Lung (tissue), 12 donors: ENCODE results near the gene FOXJ2. TPM values are rescaled to one million over a fixed set of nuclear protein-coding genes. Genes with fewer than 3 reads are reported as not detected.

Experiments
- ATAC-seq: fragments of 200-7000 bp; cut with Tn5 transposase; one replicate; pipeline ENCODE4 v1.9.1; 2020; ENCODE audit warnings: moderate number of reproducible peaks; ENCODE audit not compliant: insufficient read depth, low FRiP score
- DNase-seq, 3 donors: peaks; one replicate each; pipeline ENCODE4 v3.0.0-alpha.2; 2013 to 2017
- H3K27ac ChIP-seq, 2 donors: one replicate each; pipeline ENCODE4 v1.5.1; 2013; ENCODE audit warnings: mild to moderate bottlenecking in 2 of 2, moderate library complexity in 2 of 2, control low read depth in 1 of 2, inconsistent platforms in 1 of 2, low read depth in 1 of 2, low read length in 1 of 2
- H3K27me3 ChIP-seq, 3 donors: one replicate each; pipeline ENCODE4 v1.5.1; 2013; ENCODE audit warnings: low read length in 2 of 3; ENCODE audit not compliant: control insufficient read depth in 3 of 3, insufficient read depth in 3 of 3
- H3K36me3 ChIP-seq, 4 donors: one replicate each; pipeline ENCODE4 v1.5.1; 2013; ENCODE audit warnings: low read length in 4 of 4, mild to moderate bottlenecking in 1 of 4, moderate library complexity in 1 of 4; ENCODE audit not compliant: control insufficient read depth in 4 of 4, insufficient read depth in 4 of 4
- H3K4me1 ChIP-seq, 5 donors: one replicate each; pipeline ENCODE4 v1.5.1; 2013; ENCODE audit warnings: low read length in 5 of 5, mild to moderate bottlenecking in 2 of 5, moderate library complexity in 1 of 5; ENCODE audit not compliant: control insufficient read depth in 5 of 5, insufficient read depth in 5 of 5
- H3K4me3 ChIP-seq: one replicate; pipeline ENCODE4 v1.5.1; 2013; ENCODE audit warnings: mild to moderate bottlenecking, control low read depth, moderate library complexity
- H3K9ac ChIP-seq, 2 donors: one replicate each; pipeline ENCODE4 v1.5.1; 2013; ENCODE audit warnings: low read length in 2 of 2, control low read depth in 1 of 2; ENCODE audit not compliant: insufficient read depth in 1 of 2
- H3K9me3 ChIP-seq, 4 donors: one replicate each; pipeline ENCODE4 v1.5.1; 2013; ENCODE audit warnings: low read length in 3 of 4, mild to moderate bottlenecking in 1 of 4, moderate library complexity in 1 of 4; ENCODE audit not compliant: control insufficient read depth in 4 of 4, insufficient read depth in 3 of 4
- WGBS, 2 donors: extraction: QIAGEN DNeasy Blood & Tissue Kit; methylation state at CpG; one replicate each; pipeline ENCODE4 v1.1.7; 2013; 5-methylcytosine and 5-hydroxymethylcytosine counted together
- polyA plus RNA-seq, 2 donors: library from polyadenylated mRNA; stranded (reverse); fragments of 200-250 nt; gene quantifications; one replicate each; pipeline ENCODE4 v1.2.1, GENCODE V29; 2013
- total RNA-seq, 2 donors: library from RNA; depleted of rRNA in 1 of 2; stranded (reverse); fragments of >200 nt in 1 of 2; gene quantifications; one replicate each; pipeline ENCODE4 v1.2.1, GENCODE V29; 2014 to 2021
- TF ChIP-seq, protein P1 (sequence below): IDR thresholded peaks from 2 replicates; pipeline ENCODE4 v1.5.1; 2012; ENCODE audit warnings: mild to moderate bottlenecking; ENCODE audit errors: control extremely low read depth, extremely low read depth
- donor health status: control.
- donor health status: control.
- donor health status: Bipolar disorder and iron deficiency.
- donor health status: healthy.
- donor health status: DM: yes; HTN: yes; CAD: no.

FOXJ2 gene
- total and polyA plus RNA-seq, 4 donors, result 8.3 to 16.7 (median 11.8) TPM

DNA sequence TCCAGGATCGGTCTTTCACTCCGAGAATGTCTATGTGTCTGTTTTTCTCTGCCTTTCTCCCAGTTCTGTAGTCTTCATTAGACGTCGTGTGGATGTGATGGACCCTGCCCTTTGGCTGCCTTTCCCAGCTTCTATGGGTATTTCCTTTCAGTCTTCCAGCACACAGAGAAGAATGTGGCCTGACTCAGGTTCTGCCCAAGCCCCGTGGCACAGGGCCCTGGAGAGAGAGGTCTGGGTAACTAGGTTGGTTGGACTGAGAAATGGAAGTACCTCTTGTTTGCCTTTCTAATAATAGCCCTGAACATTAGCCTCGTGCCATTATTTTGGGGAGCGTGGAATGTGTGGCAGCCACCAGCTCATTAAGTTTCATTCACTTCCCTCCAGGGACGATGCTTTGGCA is 3.8 kb downstream of the FOXJ2 start:
- Histone ChIP-seq H3K36me3 (peaks cover 3 to 17% (median 11%) of the 10 kb centered on the region in 4 donors), H3K9me3 (no peaks in the 10 kb centered on the region), H3K9ac (no peak overlapping the region), H3K27me3 (no peaks in the 10 kb centered on the region), H3K27ac (peak overlapping the region in 1 of 2 donors; percentile 98), H3K4me3 (no peak overlapping the region), H3K4me1 (peaks cover 28 to 60% (median 32%) of the 10 kb centered on the region in 5 donors)
- DNase-seq, result no peak
- ATAC-seq, result no peak
- WGBS, 2 donors, result 63 to 72% methylated on average over 8 of the region's 8 CpGs
- TF ChIP-seq, protein P1, sequence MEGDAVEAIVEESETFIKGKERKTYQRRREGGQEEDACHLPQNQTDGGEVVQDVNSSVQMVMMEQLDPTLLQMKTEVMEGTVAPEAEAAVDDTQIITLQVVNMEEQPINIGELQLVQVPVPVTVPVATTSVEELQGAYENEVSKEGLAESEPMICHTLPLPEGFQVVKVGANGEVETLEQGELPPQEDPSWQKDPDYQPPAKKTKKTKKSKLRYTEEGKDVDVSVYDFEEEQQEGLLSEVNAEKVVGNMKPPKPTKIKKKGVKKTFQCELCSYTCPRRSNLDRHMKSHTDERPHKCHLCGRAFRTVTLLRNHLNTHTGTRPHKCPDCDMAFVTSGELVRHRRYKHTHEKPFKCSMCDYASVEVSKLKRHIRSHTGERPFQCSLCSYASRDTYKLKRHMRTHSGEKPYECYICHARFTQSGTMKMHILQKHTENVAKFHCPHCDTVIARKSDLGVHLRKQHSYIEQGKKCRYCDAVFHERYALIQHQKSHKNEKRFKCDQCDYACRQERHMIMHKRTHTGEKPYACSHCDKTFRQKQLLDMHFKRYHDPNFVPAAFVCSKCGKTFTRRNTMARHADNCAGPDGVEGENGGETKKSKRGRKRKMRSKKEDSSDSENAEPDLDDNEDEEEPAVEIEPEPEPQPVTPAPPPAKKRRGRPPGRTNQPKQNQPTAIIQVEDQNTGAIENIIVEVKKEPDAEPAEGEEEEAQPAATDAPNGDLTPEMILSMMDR, result no peak

DNA sequence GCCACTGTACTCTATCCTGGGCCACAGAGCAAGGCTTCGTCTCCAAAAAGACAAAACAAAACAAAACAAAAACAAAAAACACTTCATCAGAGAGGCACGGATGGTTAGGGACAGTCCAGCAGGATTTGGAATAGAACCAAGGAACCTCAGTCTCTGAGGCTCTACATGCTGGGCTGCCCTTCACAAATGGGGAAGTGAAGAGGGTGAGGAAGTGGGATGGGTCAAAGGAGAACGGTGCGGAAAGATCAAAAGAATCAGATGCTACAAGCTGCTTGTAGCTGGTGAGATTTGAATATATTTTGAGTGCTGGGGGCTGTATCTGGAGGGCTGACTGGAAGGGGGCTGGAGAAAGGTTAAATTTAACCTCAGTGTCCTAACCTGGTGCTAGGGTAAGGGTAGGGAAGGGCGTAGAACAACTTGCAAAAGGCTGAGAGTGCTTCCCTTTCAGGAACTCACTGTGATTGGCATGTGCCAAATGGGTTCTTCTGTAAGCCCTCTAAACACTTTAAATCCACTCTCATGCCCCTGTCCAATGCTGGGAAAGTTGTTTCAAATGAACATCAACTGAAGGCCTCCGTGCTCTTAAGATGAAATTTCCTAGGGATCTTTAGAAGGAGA is 4.6 kb downstream of the FOXJ2 start:
- Histone ChIP-seq H3K9ac (no peak overlapping the region), H3K4me1 (peaks cover 28 to 55% (median 31%) of the 10 kb centered on the region in 5 donors), H3K4me3 (no peak overlapping the region), H3K27me3 (no peaks in the 10 kb centered on the region), H3K36me3 (peaks cover 7 to 23% (median 15%) of the 10 kb centered on the region in 4 donors), H3K9me3 (no peaks in the 10 kb centered on the region), H3K27ac (peak overlapping the region; percentile 8 to 54)
- TF ChIP-seq, protein P1, result no peak
- WGBS, 2 donors, result 20 to 28% methylated on average over 6 of the region's 6 CpGs
- ATAC-seq (no peak), DNase-seq (no peak)

GRCh38 chr12:8037947-8038346 is 5.4 kb downstream of the FOXJ2 start:
- Histone ChIP-seq H3K36me3 (peaks cover 11 to 28% (median 22%) of the 10 kb centered on the region in 4 donors), H3K4me1 (peaks cover 28 to 54% (median 31%) of the 10 kb centered on the region in 5 donors), H3K27ac (peak overlapping the region; percentile 21 to 34), H3K9me3 (no peaks in the 10 kb centered on the region), H3K9ac (peak overlapping the region in 1 of 2 donors; percentile 29), H3K27me3 (no peaks in the 10 kb centered on the region), H3K4me3 (no peak overlapping the region)
- DNase-seq (no peak), ATAC-seq (no peak)
- WGBS, 2 donors, result 70 to 80% methylated on average over 6 of the region's 6 CpGs
- TF ChIP-seq, protein P1, result no peak
